HCT116 (cell line): ENCODE results near the gene PACS2. TPM values are rescaled to one million over a fixed set of nuclear protein-coding genes. Genes with fewer than 3 reads are reported as not detected.

Source experiments
- ATAC-seq: fragments of 200-7000 bp; cut with Tn5 transposase; 2 replicates; pipeline ENCODE4 v1.9.1; 2020; ENCODE audit warnings: mild to moderate bottlenecking, moderate library complexity
- BruUV-seq: library from RNA; stranded (reverse); fragments of 400-500 nt; replicated peaks from 2 replicates; lab custom pipeline; 2021; lab: Mats Ljungman, UMichigan
- CTCF ChIA-PET: fragments of 300-600 bp; sonication (Branson Sonifier 250); formaldehyde crosslinking; loops from one replicate; lab custom pipeline; 2021; ENCODE audit warnings: antibody characterized with exemption; lab: Charles Lee
- POLR2A ChIA-PET: fragments of 300-600, 350-600 bp; sonication (Branson Sonifier 250); formaldehyde crosslinking; loops from one replicate; lab custom pipeline; 2021; ENCODE audit warnings: antibody characterized with exemption; lab: Charles Lee
- RAD21 ChIA-PET, 2 experiments: fragments of 300-600 bp; sonication (Branson Sonifier 250); formaldehyde crosslinking; loops; one replicate each; lab custom pipeline; 2023; ENCODE audit warnings: low total read pairs in 2 of 2; ENCODE audit not compliant: uncharacterized antibody in 2 of 2, unreplicated experiment in 2 of 2, low non-redundant PET in 1 of 2; lab: Charles Lee
- DNase-seq: peaks from one replicate; pipeline ENCODE4 v3.0.0-alpha.2; 2010; ENCODE audit warnings: low read depth, low spot score
- H2AFZ ChIP-seq: fragments of 200-600 bp; shearing (Covaris generic), sonication (generic); 2 replicates; pipeline ENCODE4 v1.6.1; 2017; ENCODE audit warnings: low read depth, mixed run types, mixed read lengths, antibody characterized with exemption, low read length; ENCODE audit not compliant: poor library complexity, severe bottlenecking
- H3K27ac ChIP-seq: 2 replicates; pipeline ENCODE4 v1.5.1; 2012; ENCODE audit warnings: low read depth, low read length
- H3K27me3 ChIP-seq: fragments of 200-600 bp; sonication (generic); 2 replicates; pipeline ENCODE4 v1.6.1; 2016; ENCODE audit warnings: mixed run types, low read length, mixed read lengths; ENCODE audit not compliant: insufficient read depth
- H3K36me3 ChIP-seq, 2 experiments: fragments of 200-500 bp in 1 of 2; fragments of 200-600 bp in 1 of 2; sonication (Bioruptor generic) in 1 of 2; sonication (generic) in 1 of 2; 2 replicates each; pipeline versions ENCODE4 v1.5.1 to v1.6.1; 2014 to 2016; ENCODE audit warnings: low read length in 2 of 2, inconsistent platforms in 1 of 2, mixed read lengths in 1 of 2, mixed run types in 1 of 2; ENCODE audit not compliant: insufficient read depth in 2 of 2, control insufficient read depth in 1 of 2
- H3K4me1 ChIP-seq, 2 experiments: fragments of 200-600 bp in 1 of 2; sonication (generic) in 1 of 2; 2 replicates each; pipeline versions ENCODE4 v1.5.1 to v1.6.1; 2012 to 2017; ENCODE audit warnings: low read length in 2 of 2, inconsistent platforms in 1 of 2, mild to moderate bottlenecking in 1 of 2, mixed read lengths in 1 of 2, mixed run types in 1 of 2, moderate library complexity in 1 of 2; ENCODE audit not compliant: insufficient read depth in 2 of 2, control insufficient read depth in 1 of 2
- H3K4me2 ChIP-seq: fragments of 200-600 bp; sonication (generic); 2 replicates; pipeline ENCODE4 v1.6.1; 2017; ENCODE audit warnings: mixed run types, low read length, mixed read lengths
- H3K4me3 ChIP-seq, 2 experiments: fragments of 200-600 bp in 1 of 2; sonication (generic) in 1 of 2; replicated peaks in 1 of 2; 2 replicates each; pipeline ENCODE4 v1.5.1; 2011 to 2016; ENCODE audit warnings: low read length in 2 of 2, control low read depth in 1 of 2, low read depth in 1 of 2, mild to moderate bottlenecking in 1 of 2, mixed read lengths in 1 of 2, mixed run types in 1 of 2
- H3K79me2 ChIP-seq: fragments of 200-600 bp; sonication (generic); 2 replicates; pipeline ENCODE4 v1.6.1; 2017; ENCODE audit warnings: mild to moderate bottlenecking, mixed run types, low read length, moderate library complexity, mixed read lengths; ENCODE audit not compliant: insufficient read depth
- H3K9ac ChIP-seq: fragments of 200-600 bp; sonication (generic); 2 replicates; pipeline ENCODE4 v1.6.1; 2016; ENCODE audit warnings: low read length, mixed read lengths
- H3K9me2 ChIP-seq: fragments of 200-600 bp; sonication (generic), shearing (Covaris generic); 2 replicates; pipeline ENCODE4 v1.6.1; 2017; ENCODE audit warnings: mixed run types, mild to moderate bottlenecking, moderate library complexity; ENCODE audit not compliant: insufficient read depth
- H3K9me3 ChIP-seq, 2 experiments: fragments of 200-500 bp in 1 of 2; fragments of 200-600 bp in 1 of 2; sonication (Bioruptor generic) in 1 of 2; sonication (generic) in 1 of 2; 2 replicates each; pipeline ENCODE4 v1.6.1; 2014 to 2017; ENCODE audit warnings: low read length in 2 of 2, mixed read lengths in 2 of 2, inconsistent platforms in 1 of 2, low read depth in 1 of 2, mild to moderate bottlenecking in 1 of 2, mixed run types in 1 of 2, moderate library complexity in 1 of 2; ENCODE audit not compliant: control insufficient read depth in 1 of 2, insufficient read depth in 1 of 2
- H4K20me1 ChIP-seq: fragments of 200-600 bp; sonication (generic), shearing (Covaris generic); 2 replicates; pipeline ENCODE4 v1.6.1; 2017; ENCODE audit warnings: mixed run types, mild to moderate bottlenecking, moderate library complexity; ENCODE audit not compliant: insufficient read depth
- ATF3 ChIP-seq: IDR thresholded peaks from 2 replicates; pipeline ENCODE4 v1.6.1; 2012
- CBX3 ChIP-seq: IDR thresholded peaks from 2 replicates; pipeline ENCODE4 v1.6.1; 2012; ENCODE audit warnings: low read depth
- CEBPB ChIP-seq: IDR thresholded peaks from 2 replicates; pipeline ENCODE4 v1.6.1; 2012; ENCODE audit warnings: low read depth
- CTCF ChIP-seq, 3 experiments: fragments of 200-600 bp in 1 of 3; sonication (generic) in 1 of 3; IDR thresholded peaks in 2 of 3; conservative IDR thresholded peaks in 1 of 3; 2 replicates each; pipeline ENCODE4 v1.5.1; 2012 to 2017; ENCODE audit warnings: low read depth in 2 of 3, low read length in 2 of 3, antibody characterized with exemption in 1 of 3, borderline replicate concordance in 1 of 3, control low read depth in 1 of 3, mild to moderate bottlenecking in 1 of 3, mixed read lengths in 1 of 3, mixed run types in 1 of 3, moderate library complexity in 1 of 3; ENCODE audit not compliant: insufficient read depth in 1 of 3
- ELF1 ChIP-seq: IDR thresholded peaks from 2 replicates; pipeline ENCODE4 v1.6.1; 2012; ENCODE audit warnings: low read depth, borderline replicate concordance
- FOSL1 ChIP-seq: IDR thresholded peaks from 2 replicates; pipeline ENCODE4 v1.6.1; 2012; ENCODE audit warnings: low read depth
- JUND ChIP-seq: IDR thresholded peaks from 2 replicates; pipeline ENCODE4 v1.6.1; 2012
- MAX ChIP-seq: IDR thresholded peaks from 2 replicates; pipeline ENCODE4 v1.6.1; 2012
- POLR2A ChIP-seq: IDR thresholded peaks from 2 replicates; pipeline ENCODE4 v1.7.0; 2011; ENCODE audit warnings: borderline replicate concordance; ENCODE audit not compliant: insufficient read depth, insufficient read length; ENCODE audit errors: extremely low read depth
- POLR2AphosphoS5 ChIP-seq: IDR thresholded peaks from 2 replicates; pipeline ENCODE4 v1.6.1; 2011; ENCODE audit warnings: mild to moderate bottlenecking, low read depth, low read length, moderate library complexity
- TCF7L2 ChIP-seq: IDR thresholded peaks from 2 replicates; pipeline ENCODE4 v1.7.0; 2011; ENCODE audit warnings: borderline replicate concordance, inconsistent platforms; ENCODE audit not compliant: insufficient read depth, insufficient read length; ENCODE audit errors: extremely low read depth
- YY1 ChIP-seq: IDR thresholded peaks from 2 replicates; pipeline ENCODE4 v1.6.1; 2011; ENCODE audit warnings: low read length, low read depth, moderate library complexity, mild to moderate bottlenecking; ENCODE audit not compliant: insufficient replicate concordance; ENCODE audit errors: extremely low read depth
- ZBTB33 ChIP-seq: IDR thresholded peaks from 2 replicates; pipeline ENCODE4 v1.6.1; 2011; ENCODE audit warnings: mild to moderate bottlenecking, low read length, moderate library complexity; ENCODE audit not compliant: insufficient replicate concordance; ENCODE audit errors: extremely low read depth
- ZFX ChIP-seq: fragments of 450-650 bp; IDR thresholded peaks from 2 replicates; pipeline ENCODE4 v1.6.1; 2017
- ZNF274 ChIP-seq: fragments of 200-500 bp; sonication (Bioruptor generic); IDR thresholded peaks from 2 replicates; pipeline ENCODE4 v1.6.1; 2014; ENCODE audit warnings: mild to moderate bottlenecking, low read depth, low read length, inconsistent platforms
- intact Hi-C: fragments of 100-400 bp; cut with micrococcal nuclease; formaldehyde crosslinking; loops from 2 replicates; pipeline ENCODE4 v1.10.0; 2022
- total RNA-seq: library from RNA; stranded (reverse); gene quantifications from one replicate; pipeline ENCODE4 v1.2.1, GENCODE V29; 2021; ENCODE audit not compliant: unreplicated experiment

PACS2 gene
- total RNA-seq, 1 experiment from 2014 or later: 75.5 TPM

- TF ChIP-seq ZBTB33: no peak
- no peak for TF ChIP-seq JUND
- TF ChIP-seq ELF1: no peak
- no peak for TF ChIP-seq POLR2AphosphoS5
These were observed 68.0 kb downstream of the PACS2 start (continued) for GRCh38 chr14:105382343-105383082.

GRCh38 chr14:105383083-105383730 is 68.7 kb downstream of the PACS2 start:
- no peak overlapping the region for H2AFZ ChIP-seq
- no TSS peak for BruUV-seq
- H3K27me3 ChIP-seq: no peaks in the 10 kb centered on the region
- TF ChIP-seq MAX (no peak), ZFX (no peak), TCF7L2 (no peak), POLR2A (no peak), ZBTB33 (no peak), ZNF274 (no peak), JUND (no peak), FOSL1 (no peak), CBX3 (no peak), ATF3 (no peak), POLR2AphosphoS5 (no peak), ELF1 (no peak), CEBPB (no peak), CTCF (IDR thresholded peaks at IDR 0.05 in 2 of 3, conservative IDR thresholded peaks at IDR 0.05 in 1 of 3; ENCODE audit: borderline replicate concordance in 1 of 3, insufficient read depth in 1 of 3, low read depth in 2 of 3, low read length in 2 of 3) (no peak), YY1 (no peak)
- H3K4me3 ChIP-seq: no peak overlapping the region
- POLR2A ChIA-PET: no interaction called here
- H3K4me1 ChIP-seq: no peaks in the 10 kb centered on the region
- CTCF ChIA-PET: no interaction called here
- intact Hi-C loops: no loop called here
- H3K9me2 ChIP-seq: no peaks in the 10 kb centered on the region
- no peak overlapping the region for H3K4me2 ChIP-seq
- no peaks in the 10 kb centered on the region for H3K9me3 ChIP-seq
- no peak overlapping the region for H3K9ac ChIP-seq
- H4K20me1 ChIP-seq: no peaks in the 10 kb centered on the region
- H3K79me2 ChIP-seq: no peaks in the 10 kb centered on the region
- ATAC-seq (no peak), DNase-seq (no peak)
- H3K27ac ChIP-seq: no peak overlapping the region; the same call in 1 of the 2 replicates
- H3K36me3 ChIP-seq: no peaks in the 10 kb centered on the region
- RAD21 ChIA-PET: no interaction called here
